A673 (cell line): Measurements from ENCODE around the gene THADA. TPM values are rescaled to one million over a fixed set of nuclear protein-coding genes. Genes with fewer than 3 reads are reported as not detected.

Source experiments
- BruUV-seq: library from RNA; stranded (reverse); fragments of 400-500 nt; replicated peaks from 2 replicates; lab custom pipeline; 2021; lab: Mats Ljungman, UMichigan
- CTCF ChIA-PET: fragments of 300-600 bp; sonication (Branson Sonifier 250); formaldehyde crosslinking; loops from one replicate; lab custom pipeline; 2022; ENCODE audit warnings: antibody characterized with exemption; lab: Charles Lee
- POLR2A ChIA-PET: fragments of 300-600 bp; sonication (Branson Sonifier 250); formaldehyde crosslinking; loops from one replicate; lab custom pipeline; 2022; ENCODE audit warnings: antibody characterized with exemption; ENCODE audit not compliant: low non-redundant PET; lab: Charles Lee
- DNase-seq: peaks from one replicate; pipeline ENCODE4 v3.0.0-alpha.2; 2015; ENCODE audit warnings: low spot score
- H3K27ac ChIP-seq: fragments of 200-600 bp; sonication (generic); 2 replicates; pipeline ENCODE4 v1.5.1; 2016; ENCODE audit warnings: mixed run types, low read depth, mild to moderate bottlenecking, mixed read lengths, antibody characterized with exemption, low read length; ENCODE audit not compliant: poor library complexity, severe bottlenecking
- H3K27me3 ChIP-seq: fragments of 200-600 bp; sonication (generic); replicated peaks from 2 replicates; pipeline ENCODE4 v1.6.1; 2017; ENCODE audit warnings: mixed run types, low read depth, mild to moderate bottlenecking, mixed read lengths, antibody characterized with exemption, low read length; ENCODE audit not compliant: insufficient read depth, poor library complexity
- H3K36me3 ChIP-seq: fragments of 200-600 bp; sonication (generic); 2 replicates; pipeline ENCODE4 v1.6.1; 2016; ENCODE audit warnings: mixed run types, mild to moderate bottlenecking, mixed read lengths, antibody characterized with exemption, low read length; ENCODE audit not compliant: insufficient read depth, poor library complexity, severe bottlenecking
- H3K4me1 ChIP-seq: fragments of 200-600 bp; sonication (generic); 2 replicates; pipeline ENCODE4 v1.6.1; 2017; ENCODE audit warnings: mixed run types, mild to moderate bottlenecking, mixed read lengths, antibody characterized with exemption, low read length; ENCODE audit not compliant: insufficient read depth, poor library complexity, severe bottlenecking
- H3K4me3 ChIP-seq: fragments of 200-600 bp; sonication (generic); 2 replicates; pipeline ENCODE4 v1.5.1; 2016; ENCODE audit warnings: low read depth, mixed run types, mild to moderate bottlenecking, mixed read lengths, low read length; ENCODE audit not compliant: poor library complexity, severe bottlenecking
- H3K9me3 ChIP-seq: fragments of 200-600 bp; sonication (generic); 2 replicates; pipeline ENCODE4 v1.6.1; 2016; ENCODE audit warnings: mixed run types, low read depth, mild to moderate bottlenecking, mixed read lengths, antibody characterized with exemption, low read length; ENCODE audit not compliant: poor library complexity, severe bottlenecking
- CTCF ChIP-seq: fragments of 300-800, 200-600 bp; sonication (generic); conservative IDR thresholded peaks from 2 replicates; pipeline ENCODE4 v1.5.1; 2017; ENCODE audit warnings: low read depth, mild to moderate bottlenecking, antibody characterized with exemption, low read length, moderate library complexity, mixed read lengths
- EZH2 ChIP-seq: fragments of 200-600 bp; sonication (generic); IDR thresholded peaks from 2 replicates; pipeline ENCODE4 v1.6.1; 2017; ENCODE audit warnings: borderline replicate concordance, low read depth, mild to moderate bottlenecking, mixed read lengths, antibody characterized with exemption, low read length; ENCODE audit not compliant: poor library complexity, severe bottlenecking
- intact Hi-C: fragments of 100-400 bp; cut with micrococcal nuclease; formaldehyde crosslinking; loops from one replicate; pipeline ENCODE4 v1.10.0; 2022; ENCODE audit not compliant: unreplicated experiment
- total RNA-seq: library from RNA; stranded (reverse); gene quantifications from 2 replicates; pipeline ENCODE4 v1.2.3, GENCODE V29; 2021

Gene THADA
- total RNA-seq, 1 experiment from 2014 or later, result 39.7 TPM

- Histone ChIP-seq H3K27ac (no peak overlapping the region), H3K36me3 (peaks cover 2% of the 10 kb centered on the region), H3K27me3 (no peaks in the 10 kb centered on the region), H3K4me1 (peaks cover 35% of the 10 kb centered on the region), H3K4me3 (no peak overlapping the region), H3K9me3 (no peaks in the 10 kb centered on the region)
- POLR2A ChIA-PET, result no interaction called here
- BruUV-seq, result no TSS peak
- CTCF ChIA-PET, result interaction anchor here (0.7 kb wide), 1 partner anchor 13 kb away, joined by 10 read pairs; no protein-coding TSS in a partner anchor
- intact Hi-C loops, result no loop called here
- TF ChIP-seq EZH2 (no peak), CTCF (no peak)
- DNase-seq, result no peak
Observed at GRCh38 chr2:43217228-43218154, 378.3 kb downstream of the THADA start.

DNA sequence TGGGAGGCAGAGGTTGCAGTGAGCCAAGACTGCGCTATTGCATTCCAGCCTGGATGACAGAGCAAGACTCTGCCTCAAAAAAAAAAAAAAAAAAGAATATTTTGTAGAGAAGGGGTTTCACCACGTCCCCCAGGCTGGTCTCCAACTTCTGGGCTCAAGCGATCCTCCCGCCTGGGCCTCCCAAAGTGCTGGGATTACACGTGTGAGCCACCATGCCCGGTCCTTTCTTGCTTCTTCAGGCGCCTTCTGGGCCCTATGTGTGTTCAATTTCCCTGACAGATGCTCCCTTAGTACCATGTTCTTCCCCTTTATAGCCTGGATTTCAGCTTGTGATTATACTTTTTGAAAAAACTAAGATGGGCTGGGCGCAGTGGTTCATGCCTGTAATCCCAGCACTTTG lies 379.2 kb downstream of the THADA start:
- Histone ChIP-seq H3K27me3 (no peaks in the 10 kb centered on the region), H3K4me1 (peaks cover 28% of the 10 kb centered on the region), H3K36me3 (no peaks in the 10 kb centered on the region), H3K4me3 (no peak overlapping the region), H3K9me3 (no peaks in the 10 kb centered on the region), H3K27ac (no peak overlapping the region)
- intact Hi-C loops, result no loop called here
- TF ChIP-seq CTCF (no peak), EZH2 (no peak)
- CTCF ChIA-PET, result no interaction called here
- POLR2A ChIA-PET, result no interaction called here
- BruUV-seq, result no TSS peak
- no peak for DNase-seq

DNA sequence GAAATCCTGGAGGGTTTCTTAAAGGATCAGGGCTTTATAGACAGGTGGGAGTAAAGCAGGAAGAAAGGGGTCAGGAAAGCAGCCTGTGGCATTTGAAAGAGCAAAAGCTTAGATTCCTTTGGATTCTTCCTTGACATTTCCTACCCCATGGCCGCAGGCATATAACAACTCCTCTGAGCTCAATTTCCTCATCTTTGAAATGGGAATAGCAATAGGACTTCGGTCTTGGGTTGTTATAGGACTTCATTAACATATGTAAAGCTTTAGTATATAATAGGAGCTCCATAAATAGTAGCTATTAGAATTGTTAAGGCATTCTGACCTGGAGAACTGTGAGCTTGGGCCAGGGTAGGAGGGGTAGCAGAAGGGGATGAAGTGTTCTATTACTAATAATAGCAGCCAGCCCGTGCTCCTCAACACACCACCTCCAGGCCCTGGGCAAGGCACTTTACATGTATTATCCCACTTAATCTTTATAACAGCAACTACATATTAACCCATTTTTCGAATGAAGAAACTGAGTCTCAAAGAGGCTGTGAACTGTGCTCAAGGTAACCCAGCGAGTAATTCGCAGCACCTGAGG lies 380.1 kb downstream of the THADA start:
- TF ChIP-seq EZH2, result no peak
- no peak for TF ChIP-seq CTCF
- H3K27ac ChIP-seq, result no peak overlapping the region
- BruUV-seq, result no TSS peak
- intact Hi-C loops, result no loop called here
- peaks cover 19% of the 10 kb centered on the region for H3K4me1 ChIP-seq
- DNase-seq, result no peak
- H3K36me3 ChIP-seq, result no peaks in the 10 kb centered on the region
- POLR2A ChIA-PET, result no interaction called here
- no peak overlapping the region for H3K4me3 ChIP-seq
- CTCF ChIA-PET, result no interaction called here
- no peaks in the 10 kb centered on the region for H3K9me3 ChIP-seq
- H3K27me3 ChIP-seq, result no peaks in the 10 kb centered on the region
